ENCODE data around the gene ARHGAP8. TPM values are rescaled to one million over a fixed set of nuclear protein-coding genes. Genes with fewer than 3 reads are reported as not detected.

Gene ARHGAP8
- polyA plus RNA-seq, 1 donor from 2014 or later: 3.0 TPM

DNA sequence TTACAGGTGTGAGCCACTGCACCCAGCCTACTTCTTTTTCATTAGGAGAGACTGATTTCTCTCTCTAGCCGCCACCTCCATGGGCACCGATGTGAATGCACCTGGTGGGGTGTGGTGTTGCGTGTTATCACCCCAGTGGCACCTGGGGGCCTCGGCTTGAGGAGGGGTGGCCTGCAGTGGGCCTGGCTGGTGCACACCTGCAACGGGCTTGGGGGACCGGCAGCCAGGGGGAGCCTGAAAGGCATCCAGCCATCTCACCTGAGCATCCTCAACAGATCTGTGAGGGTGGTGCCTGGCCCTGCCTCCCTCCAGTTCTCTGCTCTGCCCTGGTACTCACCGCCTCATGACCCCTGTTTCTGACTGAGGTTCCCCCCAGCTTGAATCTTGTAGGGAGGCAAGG is 108.9 kb downstream of the ARHGAP8 start:
- Histone ChIP-seq H2AFZ (ENCODE audit: low read depth, low read length) (no peak overlapping the region), H3K9me2 (ENCODE audit: insufficient read depth, low read length) (no peaks in the 10 kb centered on the region), H4K20me1 (ENCODE audit: insufficient read depth) (no peaks in the 10 kb centered on the region), H3K4me3 (ENCODE audit: low read length) (no peak overlapping the region), H3K27me3 (ENCODE audit: insufficient read depth, low read depth, low read length) (no peaks in the 10 kb centered on the region), H3K9ac (ENCODE audit: low read length) (no peak overlapping the region), H3F3A (ENCODE audit: insufficient read depth, low read length, poor library complexity, severe bottlenecking) (no peaks in the 10 kb centered on the region), H3K79me2 (replicated peaks; ENCODE audit: insufficient read depth, low read length) (no peaks in the 10 kb centered on the region), H3K36me3 (ENCODE audit: insufficient read depth, low read length) (no peaks in the 10 kb centered on the region), H3K9me3 (ENCODE audit: low read length) (no peaks in the 10 kb centered on the region), H3K27ac (ENCODE audit: low read length) (no peak overlapping the region), H3K4me2 (ENCODE audit: low read length) (no peak overlapping the region)
- TF ChIP-seq, protein P1, sequence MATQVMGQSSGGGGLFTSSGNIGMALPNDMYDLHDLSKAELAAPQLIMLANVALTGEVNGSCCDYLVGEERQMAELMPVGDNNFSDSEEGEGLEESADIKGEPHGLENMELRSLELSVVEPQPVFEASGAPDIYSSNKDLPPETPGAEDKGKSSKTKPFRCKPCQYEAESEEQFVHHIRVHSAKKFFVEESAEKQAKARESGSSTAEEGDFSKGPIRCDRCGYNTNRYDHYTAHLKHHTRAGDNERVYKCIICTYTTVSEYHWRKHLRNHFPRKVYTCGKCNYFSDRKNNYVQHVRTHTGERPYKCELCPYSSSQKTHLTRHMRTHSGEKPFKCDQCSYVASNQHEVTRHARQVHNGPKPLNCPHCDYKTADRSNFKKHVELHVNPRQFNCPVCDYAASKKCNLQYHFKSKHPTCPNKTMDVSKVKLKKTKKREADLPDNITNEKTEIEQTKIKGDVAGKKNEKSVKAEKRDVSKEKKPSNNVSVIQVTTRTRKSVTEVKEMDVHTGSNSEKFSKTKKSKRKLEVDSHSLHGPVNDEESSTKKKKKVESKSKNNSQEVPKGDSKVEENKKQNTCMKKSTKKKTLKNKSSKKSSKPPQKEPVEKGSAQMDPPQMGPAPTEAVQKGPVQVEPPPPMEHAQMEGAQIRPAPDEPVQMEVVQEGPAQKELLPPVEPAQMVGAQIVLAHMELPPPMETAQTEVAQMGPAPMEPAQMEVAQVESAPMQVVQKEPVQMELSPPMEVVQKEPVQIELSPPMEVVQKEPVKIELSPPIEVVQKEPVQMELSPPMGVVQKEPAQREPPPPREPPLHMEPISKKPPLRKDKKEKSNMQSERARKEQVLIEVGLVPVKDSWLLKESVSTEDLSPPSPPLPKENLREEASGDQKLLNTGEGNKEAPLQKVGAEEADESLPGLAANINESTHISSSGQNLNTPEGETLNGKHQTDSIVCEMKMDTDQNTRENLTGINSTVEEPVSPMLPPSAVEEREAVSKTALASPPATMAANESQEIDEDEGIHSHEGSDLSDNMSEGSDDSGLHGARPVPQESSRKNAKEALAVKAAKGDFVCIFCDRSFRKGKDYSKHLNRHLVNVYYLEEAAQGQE (IDR thresholded peaks at IDR 0.05; ENCODE audit: borderline replicate concordance): no peak
- TF ChIP-seq EZH2 (IDR thresholded peaks at IDR 0.05; ENCODE audit: borderline replicate concordance, insufficient read depth, low read length, poor library complexity, severe bottlenecking) (no peak), EP300 (conservative IDR thresholded peaks at IDR 0.05; ENCODE audit: poor library complexity, severe bottlenecking) (no peak), SMC3 (conservative IDR thresholded peaks at IDR 0.05; ENCODE audit: poor library complexity) (no peak), MXI1 (conservative IDR thresholded peaks at IDR 0.05; ENCODE audit: poor library complexity, severe bottlenecking) (no peak), RAD21 (conservative IDR thresholded peaks at IDR 0.05) (no peak), TAF1 (IDR thresholded peaks at IDR 0.05; ENCODE audit: low read depth) (no peak), POLR2AphosphoS5 (IDR thresholded peaks at IDR 0.05) (no peak)
- TF ChIP-seq, protein P2, sequence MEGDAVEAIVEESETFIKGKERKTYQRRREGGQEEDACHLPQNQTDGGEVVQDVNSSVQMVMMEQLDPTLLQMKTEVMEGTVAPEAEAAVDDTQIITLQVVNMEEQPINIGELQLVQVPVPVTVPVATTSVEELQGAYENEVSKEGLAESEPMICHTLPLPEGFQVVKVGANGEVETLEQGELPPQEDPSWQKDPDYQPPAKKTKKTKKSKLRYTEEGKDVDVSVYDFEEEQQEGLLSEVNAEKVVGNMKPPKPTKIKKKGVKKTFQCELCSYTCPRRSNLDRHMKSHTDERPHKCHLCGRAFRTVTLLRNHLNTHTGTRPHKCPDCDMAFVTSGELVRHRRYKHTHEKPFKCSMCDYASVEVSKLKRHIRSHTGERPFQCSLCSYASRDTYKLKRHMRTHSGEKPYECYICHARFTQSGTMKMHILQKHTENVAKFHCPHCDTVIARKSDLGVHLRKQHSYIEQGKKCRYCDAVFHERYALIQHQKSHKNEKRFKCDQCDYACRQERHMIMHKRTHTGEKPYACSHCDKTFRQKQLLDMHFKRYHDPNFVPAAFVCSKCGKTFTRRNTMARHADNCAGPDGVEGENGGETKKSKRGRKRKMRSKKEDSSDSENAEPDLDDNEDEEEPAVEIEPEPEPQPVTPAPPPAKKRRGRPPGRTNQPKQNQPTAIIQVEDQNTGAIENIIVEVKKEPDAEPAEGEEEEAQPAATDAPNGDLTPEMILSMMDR (IDR thresholded peaks at IDR 0.05; ENCODE audit: poor library complexity, severe bottlenecking): no peak

DNA sequence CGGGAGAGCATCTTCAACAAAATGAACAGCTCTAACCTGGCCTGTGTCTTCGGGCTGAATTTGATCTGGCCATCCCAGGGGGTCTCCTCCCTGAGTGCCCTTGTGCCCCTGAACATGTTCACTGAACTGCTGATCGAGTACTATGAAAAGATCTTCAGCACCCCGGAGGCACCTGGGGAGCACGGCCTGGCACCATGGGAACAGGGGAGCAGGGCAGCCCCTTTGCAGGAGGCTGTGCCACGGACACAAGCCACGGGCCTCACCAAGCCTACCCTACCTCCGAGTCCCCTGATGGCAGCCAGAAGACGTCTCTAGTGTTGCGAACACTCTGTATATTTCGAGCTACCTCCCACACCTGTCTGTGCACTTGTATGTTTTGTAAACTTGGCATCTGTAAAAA is 109.9 kb downstream of the ARHGAP8 start:
- Histone ChIP-seq H3K27ac (ENCODE audit: low read length) (no peak overlapping the region), H3K27me3 (ENCODE audit: insufficient read depth, low read depth, low read length) (no peaks in the 10 kb centered on the region), H3K9me2 (ENCODE audit: insufficient read depth, low read length) (no peaks in the 10 kb centered on the region), H3K4me3 (ENCODE audit: low read length) (no peak overlapping the region), H3K9ac (ENCODE audit: low read length) (no peak overlapping the region), H3K79me2 (replicated peaks; ENCODE audit: insufficient read depth, low read length) (no peaks in the 10 kb centered on the region), H3K36me3 (ENCODE audit: insufficient read depth, low read length) (no peaks in the 10 kb centered on the region), H3K9me3 (ENCODE audit: low read length) (no peaks in the 10 kb centered on the region), H3K4me2 (ENCODE audit: low read length) (no peak overlapping the region), H3F3A (ENCODE audit: insufficient read depth, low read length, poor library complexity, severe bottlenecking) (no peaks in the 10 kb centered on the region), H4K20me1 (ENCODE audit: insufficient read depth) (no peaks in the 10 kb centered on the region), H2AFZ (ENCODE audit: low read depth, low read length) (no peak overlapping the region)
- no peak for TF ChIP-seq TAF1 (IDR thresholded peaks at IDR 0.05; ENCODE audit: low read depth)
- TF ChIP-seq EP300 (conservative IDR thresholded peaks at IDR 0.05; ENCODE audit: poor library complexity, severe bottlenecking): no peak
- TF ChIP-seq RAD21 (conservative IDR thresholded peaks at IDR 0.05): no peak
- no peak for TF ChIP-seq SMC3 (conservative IDR thresholded peaks at IDR 0.05; ENCODE audit: poor library complexity)
- TF ChIP-seq, protein P2 (IDR thresholded peaks at IDR 0.05; ENCODE audit: poor library complexity, severe bottlenecking): no peak
- TF ChIP-seq, protein P1 (IDR thresholded peaks at IDR 0.05; ENCODE audit: borderline replicate concordance): no peak
- TF ChIP-seq POLR2AphosphoS5 (IDR thresholded peaks at IDR 0.05): no peak
- TF ChIP-seq MXI1 (conservative IDR thresholded peaks at IDR 0.05; ENCODE audit: poor library complexity, severe bottlenecking): no peak
- TF ChIP-seq EZH2 (IDR thresholded peaks at IDR 0.05; ENCODE audit: borderline replicate concordance, insufficient read depth, low read length, poor library complexity, severe bottlenecking): no peak

Measured in neural cell (in vitro differentiated cells).